HG02840 (cell line): ENCODE measurements around the gene ARL17B.
"Not testable (repeated sequence)": the region's sequence is repeated elsewhere in the genome, so short reads cannot be mapped to it uniquely, and the experiment has no call there.

Source experiments
- ATAC-seq: cut with Tn5 transposase; IDR thresholded peaks from one replicate; pipeline ENCODE4 v1.9.1; 2021; ENCODE audit warnings: mild to moderate bottlenecking, moderate library complexity, moderate number of reproducible peaks; ENCODE audit not compliant: unreplicated experiment, low FRiP score

The ARL17B gene

DNA sequence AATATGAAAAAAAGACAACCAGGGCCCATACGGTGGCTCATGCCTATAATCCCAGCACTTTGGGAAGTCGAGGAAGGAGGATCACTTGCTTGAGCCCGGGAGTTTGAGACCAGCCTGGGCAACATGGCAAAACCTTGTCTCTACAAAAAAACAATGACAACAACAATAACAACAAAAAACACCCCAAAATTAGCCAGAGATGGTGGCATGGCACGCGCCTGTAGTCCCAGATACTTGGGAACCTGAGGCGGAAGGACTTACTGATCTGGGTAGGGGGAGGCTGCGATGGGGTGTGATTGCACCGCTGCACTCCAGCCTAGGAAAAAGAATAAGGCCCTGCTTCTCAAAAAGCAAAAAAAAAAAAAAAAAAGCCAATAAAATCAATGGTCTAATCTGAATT, 69.9 kb downstream of the ARL17B start:
- ATAC-seq = not testable (repeated sequence)

DNA sequence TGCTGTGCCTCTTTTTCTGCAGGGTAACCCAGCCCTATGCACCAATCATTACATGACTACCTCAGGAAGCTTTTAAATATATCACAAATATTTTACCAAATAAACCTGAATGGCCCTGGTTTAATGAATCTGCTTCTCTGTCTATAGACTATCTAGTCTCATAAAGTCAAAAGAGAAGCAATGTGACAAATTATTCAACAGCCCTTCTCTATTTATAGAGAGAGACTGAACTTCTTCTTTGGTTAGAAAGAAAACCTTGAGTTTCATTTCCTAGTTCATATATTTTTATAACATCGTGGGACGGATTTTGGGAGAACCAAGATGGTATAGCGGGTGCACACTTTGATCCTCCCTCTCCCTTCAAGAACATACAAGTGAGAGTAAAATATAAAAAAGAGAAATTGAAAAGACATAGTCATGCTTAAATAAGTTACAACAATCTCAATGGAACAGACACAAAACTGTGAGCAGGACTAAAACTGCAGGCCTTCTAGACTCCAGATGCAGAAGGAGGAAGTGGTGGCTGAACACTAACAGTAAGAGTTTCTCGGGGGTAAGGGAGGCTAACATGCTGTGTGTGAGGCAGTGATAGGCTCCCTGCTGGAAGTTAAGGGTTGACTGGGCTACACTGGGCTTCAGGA, 70.5 kb downstream of the ARL17B start:
- ATAC-seq = not testable (repeated sequence)

DNA sequence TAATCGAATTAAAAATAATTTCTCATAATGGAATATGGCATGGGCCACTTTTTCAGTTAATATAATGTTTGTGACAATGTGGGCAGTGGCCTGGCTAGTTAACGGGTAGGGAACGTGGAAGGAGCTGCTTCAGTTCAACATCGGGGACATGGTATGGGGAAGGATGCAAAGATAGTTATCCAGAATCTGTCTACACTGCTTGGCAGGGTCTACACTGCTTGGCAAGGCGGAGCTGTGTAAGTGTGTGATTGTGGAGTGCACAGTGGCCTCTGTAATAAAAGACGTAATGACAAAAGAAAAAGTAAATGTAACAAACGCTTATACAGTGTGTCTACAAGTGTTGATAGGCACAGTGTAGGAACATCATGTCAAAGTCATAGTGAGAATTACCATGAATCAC, 74.0 kb downstream of the ARL17B start:
- ATAC-seq = not testable (repeated sequence)

DNA sequence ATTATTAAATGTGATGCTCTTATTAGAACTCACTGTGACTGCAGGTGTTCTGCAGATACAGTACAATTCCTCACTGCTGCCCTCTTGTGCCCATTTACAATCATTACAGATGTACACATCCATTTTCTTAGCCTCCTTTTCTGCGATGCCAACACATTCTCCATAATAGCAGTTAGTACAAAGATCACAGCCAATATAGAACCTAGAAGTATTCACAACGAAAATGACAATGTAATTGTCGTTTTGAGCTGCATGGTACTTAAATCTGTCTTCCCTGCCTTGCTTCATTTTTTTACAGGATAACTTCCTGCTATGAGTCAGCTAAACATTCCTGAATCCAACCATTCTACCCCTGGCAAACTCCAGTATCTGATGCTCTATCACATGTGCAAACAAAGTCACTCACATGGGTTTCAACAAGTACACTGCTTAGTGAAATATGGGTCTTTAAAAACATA, 74.8 kb downstream of the ARL17B start:
- not testable (repeated sequence) for ATAC-seq

DNA sequence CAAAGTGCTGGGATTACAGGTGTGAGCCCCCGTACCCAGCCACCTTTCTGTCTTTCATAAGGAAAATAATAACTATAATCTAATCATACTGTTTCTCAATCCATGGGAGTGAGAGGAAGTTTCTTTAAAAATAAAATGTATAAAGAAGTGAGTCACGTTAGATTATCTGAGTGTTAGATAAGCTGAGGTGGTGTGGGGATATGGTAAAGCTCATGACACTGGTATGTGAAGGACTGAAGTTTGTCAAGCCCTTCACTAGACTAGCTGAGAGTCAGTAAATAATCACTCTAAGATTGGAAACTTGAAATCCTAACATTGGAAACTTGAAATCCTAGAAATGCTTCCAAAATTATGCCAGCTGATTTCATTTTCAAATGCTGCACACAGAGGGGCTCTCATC, 76.1 kb downstream of the ARL17B start:
- ATAC-seq = not testable (repeated sequence)

DNA sequence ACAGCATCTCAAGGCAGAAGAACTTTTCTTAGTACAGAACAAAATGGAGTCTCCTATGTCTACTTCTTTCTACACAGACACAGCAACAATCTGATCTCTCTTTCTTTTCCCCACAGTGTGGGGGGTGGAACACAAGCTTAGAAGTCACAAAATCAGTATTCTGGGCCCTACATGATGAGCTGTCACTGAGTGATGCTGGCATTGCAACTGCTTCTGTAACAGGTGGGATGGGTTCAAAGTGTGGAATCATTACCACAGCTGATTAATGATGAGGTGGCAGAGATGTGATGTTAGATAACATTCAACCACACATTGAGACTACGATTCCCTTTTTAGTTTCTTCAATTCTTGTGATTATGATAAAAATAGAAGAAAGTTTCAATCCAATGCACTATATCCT, 77.1 kb downstream of the ARL17B start:
- ATAC-seq = not testable (repeated sequence)

DNA sequence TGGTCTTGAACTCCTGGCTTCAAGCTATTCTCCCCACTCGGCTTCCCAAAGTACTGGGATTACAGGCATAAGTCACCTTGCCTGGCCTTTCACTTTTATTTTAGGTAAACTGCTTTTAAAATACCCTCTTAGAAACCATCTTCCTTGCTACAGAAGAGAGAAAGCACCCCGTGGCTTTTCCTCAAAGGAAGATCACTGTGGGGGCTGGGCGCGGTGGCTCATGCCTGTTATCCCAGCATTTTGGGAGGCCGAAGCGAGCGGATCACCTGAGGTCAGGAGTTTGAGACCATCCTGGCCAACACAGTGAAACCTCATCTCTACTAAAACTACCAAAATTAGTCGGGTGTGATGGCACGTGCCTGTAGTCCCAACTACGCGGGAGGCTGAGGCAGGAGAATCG, 78.9 kb downstream of the ARL17B start:
- not testable (repeated sequence) for ATAC-seq

DNA sequence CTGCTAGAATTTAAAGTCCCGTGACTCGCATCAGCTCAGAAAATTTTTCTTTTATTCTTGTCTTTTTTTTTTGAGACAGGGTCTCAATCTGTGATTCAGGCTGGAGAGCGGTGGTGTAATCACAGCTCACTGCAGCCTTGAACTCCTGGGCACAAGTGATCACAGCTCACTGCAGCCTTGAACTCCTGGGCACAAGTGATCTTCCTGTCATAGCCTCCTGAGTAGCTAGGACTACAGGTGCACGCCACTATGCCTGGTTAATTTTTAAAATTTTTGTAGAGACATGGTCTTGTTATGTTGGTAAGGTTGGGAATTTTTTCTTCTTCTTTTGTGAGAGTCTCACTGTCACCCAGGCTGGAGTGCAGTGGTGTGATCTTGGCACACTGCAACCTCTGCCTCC, 80.2 kb downstream of the ARL17B start:
- not testable (repeated sequence) for ATAC-seq

DNA sequence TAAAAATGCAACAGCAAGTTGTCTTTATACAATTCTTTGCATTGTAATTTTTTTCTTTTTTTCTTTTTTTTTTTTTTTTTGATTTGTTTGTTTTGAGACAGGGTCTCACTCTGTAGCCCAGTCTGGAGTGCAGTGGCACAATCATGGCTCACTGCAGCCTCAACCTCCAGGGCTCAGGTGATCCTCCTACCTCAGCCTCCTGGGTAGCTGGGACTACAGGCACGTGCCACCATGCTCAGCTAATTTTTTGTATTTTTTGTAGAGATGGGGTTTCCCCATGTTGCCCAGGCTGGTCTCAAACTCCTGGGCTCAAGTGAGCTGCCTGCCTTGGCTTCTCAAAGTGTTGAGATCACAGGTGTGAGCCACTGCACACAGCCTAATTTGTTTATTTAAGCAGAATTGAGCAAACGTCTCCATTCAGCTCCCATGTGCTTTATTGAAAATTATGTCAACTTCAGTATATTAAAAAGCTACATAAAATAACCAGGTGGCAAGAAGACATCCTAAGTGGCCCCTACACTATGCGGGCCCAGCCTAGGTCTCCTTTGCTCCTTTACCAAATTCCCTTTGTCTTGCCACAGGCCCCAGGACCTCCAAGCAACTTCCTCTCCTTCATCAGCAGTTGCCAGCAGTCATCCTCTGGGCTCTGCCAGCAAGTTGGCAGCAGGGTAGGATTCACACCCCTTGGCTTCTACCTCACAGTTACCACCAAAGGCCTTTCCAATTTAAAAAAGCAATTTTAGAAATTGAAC, 84.7 kb downstream of the ARL17B start:
- not testable (repeated sequence) for ATAC-seq

DNA sequence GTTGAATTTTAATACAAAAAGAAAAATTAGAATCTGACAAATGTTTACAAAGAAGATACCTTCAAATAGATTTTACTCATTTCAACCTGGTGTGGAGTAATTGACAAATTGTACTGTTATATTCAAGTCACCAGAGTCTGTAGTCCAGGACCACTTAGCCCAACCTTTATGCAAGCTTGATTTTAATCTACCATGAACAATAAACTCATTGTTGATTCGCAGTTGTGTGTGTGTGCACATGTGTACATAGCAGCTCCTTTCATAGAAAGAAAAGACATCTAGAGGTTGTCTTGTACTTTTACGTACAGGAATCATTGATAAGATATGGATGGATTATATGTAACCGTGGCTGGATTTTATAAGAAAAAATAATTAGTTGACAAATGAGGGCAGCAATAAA, 87.3 kb downstream of the ARL17B start:
- ATAC-seq = no peak

DNA sequence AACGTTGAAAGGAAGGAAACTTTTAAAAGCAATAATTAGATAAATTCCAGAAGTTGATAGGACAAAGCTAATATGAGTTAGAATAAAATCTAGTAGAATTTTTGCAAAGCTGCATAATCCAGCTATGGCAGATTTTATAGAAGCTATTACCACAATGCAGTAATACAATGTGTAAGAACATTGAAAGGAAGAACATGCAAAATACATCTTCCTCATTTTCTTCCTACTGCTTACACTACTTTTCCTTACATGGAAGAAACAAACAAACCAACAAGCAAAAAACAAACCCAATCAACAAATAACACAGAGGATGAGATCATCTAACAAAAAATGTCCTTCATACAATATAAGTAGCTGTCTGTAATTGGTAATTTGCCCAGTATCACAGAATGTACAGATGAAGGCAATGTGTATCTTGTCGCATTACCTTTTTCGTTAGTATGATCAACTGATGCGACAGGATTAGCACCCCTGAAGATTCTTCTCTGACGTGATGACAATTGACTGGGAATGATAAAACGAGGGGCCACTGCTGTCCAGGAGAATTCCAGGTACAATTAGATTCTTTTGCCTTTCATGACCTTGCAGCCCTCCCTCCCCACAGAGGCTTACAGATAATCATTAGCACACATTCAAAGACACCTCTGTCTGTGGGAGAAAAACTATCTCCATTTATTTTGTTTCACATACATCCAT, 87.9 kb downstream of the ARL17B start:
- ATAC-seq = no peak

DNA sequence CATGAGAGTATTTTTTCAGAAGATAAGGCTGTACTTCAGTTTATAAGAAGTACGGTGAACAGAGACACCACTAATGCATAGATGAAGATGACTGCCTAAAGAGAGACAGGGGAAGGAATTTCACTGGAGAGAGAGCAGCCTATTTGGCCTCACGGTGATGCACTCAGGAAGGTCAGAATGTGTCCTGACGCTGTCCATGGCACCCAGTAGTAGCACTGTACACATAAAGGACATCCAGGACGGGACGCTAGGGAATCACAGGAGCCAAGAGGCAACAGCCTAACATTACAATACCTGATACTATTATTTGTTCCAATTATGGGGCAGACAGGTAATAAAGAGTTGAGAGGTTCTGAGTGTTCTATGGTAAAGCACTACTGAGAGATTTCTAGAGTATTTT, 91.5 kb downstream of the ARL17B start:
- no peak for ATAC-seq

DNA sequence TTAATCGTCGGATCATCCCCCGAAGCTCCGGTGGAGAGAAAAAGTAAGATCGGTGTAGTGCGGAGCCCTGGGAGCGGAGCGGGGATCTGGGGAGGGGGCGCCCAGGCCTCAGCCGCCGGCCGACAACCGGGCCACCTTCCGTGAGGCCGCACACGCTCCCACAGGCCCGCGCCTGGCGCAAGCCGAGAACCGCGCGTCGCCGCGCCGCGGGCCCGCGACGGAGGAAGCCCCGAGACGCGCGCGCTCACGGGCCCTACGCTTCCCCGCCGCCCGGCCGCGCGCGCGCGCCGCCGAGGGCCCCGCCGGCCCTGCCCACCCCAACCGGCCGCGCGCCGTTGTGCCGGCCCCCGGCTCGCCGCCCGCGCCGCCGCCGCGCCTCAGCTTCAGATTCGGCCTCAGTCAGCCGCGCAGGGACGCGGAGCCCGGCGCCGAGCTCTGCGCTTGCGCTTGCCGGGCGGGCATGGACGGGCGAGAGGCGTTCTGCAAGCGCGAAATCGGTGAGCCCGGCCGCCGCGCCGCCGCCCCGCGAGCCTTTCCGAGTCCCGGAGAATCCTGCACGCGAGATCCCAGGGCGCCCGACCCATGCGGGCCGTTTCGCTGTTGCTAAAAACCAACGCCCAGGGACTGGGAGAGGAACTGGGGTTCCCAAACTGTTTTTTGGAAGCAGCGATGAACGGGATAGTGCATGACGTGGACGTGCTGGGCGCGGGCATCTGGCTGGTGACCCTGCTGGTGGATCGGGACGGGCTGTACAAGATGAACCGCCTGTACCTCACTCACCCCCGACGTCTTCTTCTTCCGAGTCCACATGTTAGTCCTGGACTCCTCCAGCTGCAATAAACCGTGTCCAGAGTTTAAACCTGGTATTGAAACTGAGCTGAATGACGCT, 94.7 kb downstream of the ARL17B start:
- ATAC-seq = peak; percentile 74

DNA sequence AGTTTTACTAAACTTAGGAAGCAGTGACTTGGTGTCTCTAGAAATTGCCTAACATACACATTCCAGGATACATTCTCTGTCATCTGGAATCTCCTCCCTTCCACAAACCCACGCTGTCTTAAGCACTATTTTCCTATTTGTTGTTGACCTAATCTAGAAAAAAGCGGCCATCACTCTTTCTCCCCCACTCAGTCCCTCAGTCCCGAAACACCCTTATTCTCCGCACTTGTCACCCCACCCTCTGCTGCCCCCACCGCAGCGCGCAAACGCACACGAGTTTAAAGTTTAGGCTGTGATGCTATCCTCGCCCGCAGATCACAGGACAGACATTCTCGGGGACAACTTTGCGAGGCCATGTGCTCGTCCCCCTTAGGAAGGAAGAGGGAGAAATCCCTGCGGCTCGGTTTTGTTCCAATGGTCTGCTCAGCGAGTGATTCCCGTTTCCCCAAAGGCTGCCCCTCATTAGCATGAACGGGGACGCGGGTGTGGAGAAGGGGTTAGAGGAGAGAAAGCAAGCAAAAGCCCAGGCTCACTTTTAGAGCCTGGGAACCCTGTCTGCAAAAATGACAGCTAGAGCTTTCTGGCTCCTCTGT, 95.4 kb downstream of the ARL17B start:
- peak; percentile 26 for ATAC-seq

DNA sequence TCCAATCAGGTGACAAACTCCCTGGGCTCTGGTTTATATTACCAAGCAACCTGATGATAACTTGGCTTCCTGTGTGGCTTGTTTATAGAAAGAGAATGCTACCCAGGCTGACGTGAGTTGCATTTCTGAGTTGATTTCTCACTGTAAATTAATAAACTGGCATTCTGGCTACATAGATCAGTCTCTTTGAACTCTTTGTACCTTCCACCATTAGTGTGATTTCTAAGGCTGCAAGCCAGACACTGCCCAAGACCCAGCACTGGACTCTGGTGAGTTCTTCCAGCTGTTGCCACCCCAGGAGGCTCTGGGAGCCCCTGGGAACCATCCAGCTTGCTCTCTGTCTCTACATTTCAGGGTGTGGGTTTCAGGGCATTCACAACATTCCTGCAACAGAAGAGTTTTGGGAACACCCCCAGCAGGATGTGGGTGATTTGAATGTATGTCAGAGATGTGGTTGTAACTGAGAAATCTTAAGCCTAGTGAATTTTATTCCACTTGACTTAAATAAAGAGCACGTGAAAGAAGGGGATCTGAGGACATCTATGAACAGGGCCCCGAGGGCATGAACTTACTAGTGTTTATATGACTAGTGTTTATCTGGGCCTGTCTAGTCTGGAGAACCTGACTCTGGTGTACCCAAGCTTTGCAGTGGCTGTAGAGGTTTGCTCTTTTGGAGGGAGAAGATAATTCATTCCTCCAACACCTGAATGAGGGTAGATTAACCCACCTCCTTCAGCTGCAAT, 96.9 kb downstream of the ARL17B start:
- ATAC-seq = no peak

DNA sequence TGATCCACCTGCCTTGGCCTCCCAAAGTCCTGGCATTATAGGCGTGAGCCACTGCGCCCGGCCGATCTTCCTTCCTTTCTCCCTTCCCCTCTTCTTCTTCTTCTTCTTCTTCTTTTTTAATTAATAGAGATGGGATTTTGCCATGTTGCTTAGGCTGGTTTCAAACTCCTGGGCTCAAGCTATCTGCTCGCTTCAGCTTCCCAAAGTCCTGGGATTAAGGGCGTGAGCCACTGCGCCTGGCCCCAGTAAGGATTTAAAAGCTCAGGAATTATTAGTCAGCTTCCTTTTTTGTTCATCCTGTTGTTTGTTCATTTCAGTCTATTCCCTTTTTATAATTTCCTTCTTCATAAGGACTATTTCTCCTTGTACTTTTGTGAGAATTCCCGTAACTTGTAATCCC, 99.3 kb downstream of the ARL17B start:
- ATAC-seq = no peak

DNA sequence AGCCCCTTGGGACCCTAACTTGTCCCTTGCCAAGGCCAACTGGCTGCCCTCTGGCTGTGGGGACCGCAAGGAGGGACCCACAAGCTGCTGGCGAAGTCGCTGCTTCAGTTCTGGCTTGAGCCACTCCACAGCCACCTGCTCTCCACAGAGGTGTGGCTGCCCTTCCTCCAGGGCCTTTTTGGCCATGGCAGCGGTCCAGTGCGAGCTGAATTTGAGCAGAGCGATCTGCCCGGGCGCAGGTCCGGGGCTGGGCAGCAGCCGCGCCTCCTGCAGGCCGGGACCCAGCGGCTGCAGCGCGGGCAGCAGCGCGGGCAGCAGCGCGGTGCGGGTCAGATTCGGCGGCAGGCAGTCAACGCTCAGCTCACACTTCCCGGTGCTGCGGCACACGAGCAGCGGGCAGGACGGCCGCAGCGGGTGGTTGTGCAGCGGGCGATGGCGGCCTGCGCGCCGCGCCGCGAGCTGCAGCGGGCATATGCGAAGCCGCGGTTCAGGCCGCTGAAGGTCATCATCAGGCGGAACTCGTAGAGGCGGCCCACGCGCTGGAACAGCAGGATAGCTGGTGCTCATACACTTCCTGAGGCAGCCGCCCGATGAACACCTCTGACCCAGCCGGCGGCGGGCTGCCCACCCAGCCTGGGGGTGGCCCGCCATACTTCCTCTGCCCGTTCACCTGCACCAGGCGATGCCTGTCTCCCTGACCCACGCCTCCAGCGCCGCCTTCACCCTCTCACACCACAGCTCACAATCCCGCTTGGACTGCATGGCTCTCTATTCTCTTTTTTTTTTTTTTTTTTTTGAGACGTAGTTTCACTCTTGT, 101.5 kb downstream of the ARL17B start:
- ATAC-seq = not testable (repeated sequence)

DNA sequence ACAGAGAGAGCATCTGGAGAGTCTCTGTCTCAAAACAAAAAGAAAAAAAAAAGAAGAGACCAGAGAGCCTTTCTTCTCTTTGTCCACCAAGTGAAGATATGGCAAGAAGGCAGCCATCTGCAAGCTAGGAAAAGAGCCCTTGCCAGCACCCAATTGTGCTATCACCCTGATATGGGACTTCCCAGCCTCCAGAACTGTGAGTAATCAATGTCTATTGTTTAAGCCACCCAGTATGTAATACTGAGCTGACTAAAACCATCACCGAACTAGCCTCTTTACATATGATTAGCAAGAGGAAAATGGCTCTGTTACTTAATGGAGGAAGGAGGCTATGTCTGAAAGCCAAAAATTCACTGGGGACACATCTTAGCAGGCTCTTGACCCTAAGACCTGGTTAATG, 105.2 kb downstream of the ARL17B start:
- not testable (repeated sequence) for ATAC-seq
